ENCODE measurements around the gene TRIM32. TPM values are rescaled to one million over a fixed set of nuclear protein-coding genes. Genes with fewer than 3 reads are reported as not detected.

The TRIM32 gene
- polyA plus RNA-seq, 3 donors, result 21.5 to 23.8 (median 21.9) TPM

- no peak for DNase-seq (ENCODE audit: low read depth in 3 of 3, low spot score in 2 of 3)
These were observed 16.5 kb downstream of the TRIM32 start for GRCh38 chr9:116703634-116704033.

GRCh38 chr9:116704470-116704869 is 17.4 kb downstream of the TRIM32 start:
- no peak for DNase-seq (ENCODE audit: low read depth in 3 of 3, low spot score in 2 of 3)

- DNase-seq (ENCODE audit: low read depth in 3 of 3, low spot score in 2 of 3), result no peak
These were observed 18.4 kb downstream of the TRIM32 start for GRCh38 chr9:116705531-116705930.

GRCh38 chr9:116706310-116707290 is 19.5 kb downstream of the TRIM32 start:
- DNase-seq (ENCODE audit: low read depth in 3 of 3, low spot score in 2 of 3), result no peak

- DNase-seq (ENCODE audit: low read depth in 3 of 3, low spot score in 2 of 3), result no peak
These were observed 25.7 kb downstream of the TRIM32 start for GRCh38 chr9:116712781-116713180.

GRCh38 chr9:116713271-116713670 is 26.2 kb downstream of the TRIM32 start:
- no peak for DNase-seq (ENCODE audit: low read depth in 3 of 3, low spot score in 2 of 3)

GRCh38 chr9:116715751-116716150 is 28.6 kb downstream of the TRIM32 start:
- DNase-seq (ENCODE audit: low read depth in 3 of 3, low spot score in 2 of 3), result no peak

GRCh38 chr9:116716438-116716837 is 29.3 kb downstream of the TRIM32 start:
- DNase-seq (ENCODE audit: low read depth in 3 of 3, low spot score in 2 of 3), result no peak

GRCh38 chr9:116717150-116717549 is 30.0 kb downstream of the TRIM32 start:
- peak; percentile 25 to 33 (median 26) for DNase-seq (ENCODE audit: low read depth in 3 of 3, low spot score in 2 of 3)

- DNase-seq (ENCODE audit: low read depth in 3 of 3, low spot score in 2 of 3), result no peak
These were observed 31.0 kb downstream of the TRIM32 start for GRCh38 chr9:116718111-116718510.

GRCh38 chr9:116720111-116720510 is 33.0 kb downstream of the TRIM32 start:
- no peak for DNase-seq (ENCODE audit: low read depth in 3 of 3, low spot score in 2 of 3)

- DNase-seq (ENCODE audit: low read depth in 3 of 3, low spot score in 2 of 3), result no peak
These were observed 34.3 kb downstream of the TRIM32 start for GRCh38 chr9:116721411-116721810.

GRCh38 chr9:116721944-116722343 is 34.8 kb downstream of the TRIM32 start:
- no peak for DNase-seq (ENCODE audit: low read depth in 3 of 3, low spot score in 2 of 3)

- DNase-seq (ENCODE audit: low read depth in 3 of 3, low spot score in 2 of 3), result no peak
These were observed 37.0 kb downstream of the TRIM32 start for GRCh38 chr9:116724123-116724522.

- DNase-seq (ENCODE audit: low read depth in 3 of 3, low spot score in 2 of 3), result no peak
These were observed 39.5 kb downstream of the TRIM32 start for GRCh38 chr9:116726602-116727001.

GRCh38 chr9:116733010-116733641 is 46.0 kb downstream of the TRIM32 start:
- no peak for DNase-seq (ENCODE audit: low read depth in 3 of 3, low spot score in 2 of 3)

- no peak for DNase-seq (ENCODE audit: low read depth in 3 of 3, low spot score in 2 of 3)
These were observed 49.5 kb downstream of the TRIM32 start for GRCh38 chr9:116736399-116737151.

- DNase-seq (ENCODE audit: low read depth in 3 of 3, low spot score in 2 of 3), result peak in 2 of 3 donors; percentile 51 to 72
These were observed 50.0 kb downstream of the TRIM32 start for GRCh38 chr9:116737152-116737546.

GRCh38 chr9:116741086-116741740 is 54.1 kb downstream of the TRIM32 start:
- no peak for DNase-seq (ENCODE audit: low read depth in 3 of 3, low spot score in 2 of 3)

- DNase-seq (ENCODE audit: low read depth in 3 of 3, low spot score in 2 of 3), result no peak
These were observed 54.6 kb downstream of the TRIM32 start for GRCh38 chr9:116741742-116742141.

GRCh38 chr9:116749176-116749575 is 62.1 kb downstream of the TRIM32 start:
- no peak for DNase-seq (ENCODE audit: low read depth in 3 of 3, low spot score in 2 of 3)
